Neutrophil (primary cell): Measurements from ENCODE around the gene TMEM151A.
"Not testable (repeated sequence)": the region's sequence is repeated elsewhere in the genome, so short reads cannot be mapped to it uniquely, and the experiment has no call there.

ENCODE experiments used
- H3K27ac ChIP-seq: fragments of 200-600 bp; sonication (generic); 2 replicates; pipeline ENCODE4 v1.5.1; 2016; ENCODE audit warnings: mild to moderate bottlenecking, moderate library complexity
- H3K27me3 ChIP-seq: fragments of 200-600 bp; sonication (generic); 2 replicates; pipeline ENCODE4 v1.6.0; 2016; ENCODE audit warnings: mild to moderate bottlenecking
- H3K36me3 ChIP-seq: fragments of 200-600 bp; sonication (generic); 2 replicates; pipeline ENCODE4 v1.5.1; 2017
- H3K4me1 ChIP-seq, 2 experiments: fragments of 200-600 bp in 1 of 2; sonication (generic) in 1 of 2; 1 replicate in 1 of 2; 2 replicates in 1 of 2; pipeline versions ENCODE4 v1.5.1 to v1.6.1; 2013 to 2016; ENCODE audit warnings: low read depth in 1 of 2, low read length in 1 of 2, mild to moderate bottlenecking in 1 of 2, moderate library complexity in 1 of 2; ENCODE audit not compliant: control insufficient read depth in 1 of 2, insufficient read depth in 1 of 2
- H3K4me3 ChIP-seq, 2 experiments: fragments of 200-600 bp in 1 of 2; sonication (generic) in 1 of 2; 1 replicate in 1 of 2; 2 replicates in 1 of 2; pipeline ENCODE4 v1.5.1; 2013 to 2016; ENCODE audit warnings: low read depth in 1 of 2, low read length in 1 of 2, mild to moderate bottlenecking in 1 of 2, moderate library complexity in 1 of 2
- H3K9me3 ChIP-seq: fragments of 200-600 bp; sonication (generic); 2 replicates; pipeline ENCODE4 v1.5.1; 2016
- TF ChIP-seq, protein P1 (sequence below): fragments of 200-600 bp; sonication (generic); IDR thresholded peaks from 2 replicates; pipeline ENCODE4 v1.5.1; 2016; ENCODE audit warnings: antibody characterized with exemption

The TMEM151A gene

DNA sequence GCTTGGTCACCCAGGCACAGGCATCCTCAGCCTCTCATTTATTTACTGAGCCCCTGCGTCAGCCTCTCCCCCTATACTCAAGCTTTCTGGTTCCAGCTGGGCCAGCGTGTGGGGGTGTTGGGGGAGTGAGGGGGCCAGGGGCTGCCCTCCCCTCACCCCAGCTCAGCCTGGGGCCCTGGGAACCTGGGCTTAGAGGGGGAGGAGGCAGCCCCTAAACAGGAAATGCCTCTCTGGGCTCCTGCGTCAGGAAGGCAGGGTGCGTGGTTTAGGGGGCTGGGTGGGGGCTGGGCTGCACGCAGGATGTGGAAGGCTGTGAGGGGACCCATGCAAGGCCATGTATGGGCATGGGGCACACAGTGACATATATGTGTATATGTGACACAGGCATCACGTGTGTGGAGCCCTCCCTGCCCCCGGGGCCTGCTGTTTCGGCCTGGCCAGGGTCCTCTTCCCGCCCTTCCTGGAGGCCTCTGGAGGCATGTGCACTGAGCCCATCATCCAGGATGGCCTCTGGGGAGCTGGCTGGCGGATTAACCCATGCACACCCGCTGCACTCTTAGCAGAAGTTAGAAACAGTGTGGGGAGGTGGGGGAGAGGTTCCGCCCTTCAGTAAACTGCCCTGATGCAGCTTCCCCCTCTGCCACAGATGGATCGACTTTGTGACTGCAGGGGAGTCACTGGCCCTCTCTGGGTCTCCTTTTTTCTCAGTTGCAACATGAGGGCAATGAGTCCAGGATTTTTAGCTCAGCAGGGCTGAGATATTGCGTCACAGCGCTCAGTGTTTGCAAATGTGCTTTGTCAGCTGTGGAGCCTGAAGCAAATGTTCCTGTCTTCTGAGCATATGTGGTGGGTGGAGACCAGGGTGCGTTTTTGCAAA lies 26.3 kb downstream of the TMEM151A start:
- peaks cover 52% of the 10 kb centered on the region for H3K27me3 ChIP-seq
- H3K27ac ChIP-seq = no peak overlapping the region

DNA sequence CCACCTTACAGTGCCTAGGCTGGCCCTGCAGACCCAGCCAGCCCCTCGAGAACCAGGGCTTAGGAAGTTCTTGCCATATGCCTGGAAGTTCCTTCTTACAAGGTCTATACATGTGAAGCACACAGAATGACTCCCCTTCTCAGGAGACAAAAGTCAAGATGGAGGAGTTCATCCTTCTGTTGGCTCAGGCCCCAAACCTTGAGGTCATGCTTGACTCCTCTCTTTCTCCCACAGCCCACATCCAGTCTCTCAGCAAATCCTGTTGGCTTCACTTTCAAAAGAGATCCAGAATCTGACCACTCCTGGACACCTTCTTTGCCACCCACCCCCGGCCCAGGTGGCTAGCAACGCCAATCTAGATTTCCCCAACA lies 26.9 kb downstream of the TMEM151A start:
- Histone ChIP-seq H3K27ac (no peak overlapping the region), H3K36me3 (no peaks in the 10 kb centered on the region), H3K9me3 (no peaks in the 10 kb centered on the region), H3K27me3 (peaks cover 46% of the 10 kb centered on the region), H3K4me3 (no peak overlapping the region), H3K4me1 (peaks cover 13 to 15% of the 10 kb centered on the region in 2 experiments)
- TF ChIP-seq, protein P1, sequence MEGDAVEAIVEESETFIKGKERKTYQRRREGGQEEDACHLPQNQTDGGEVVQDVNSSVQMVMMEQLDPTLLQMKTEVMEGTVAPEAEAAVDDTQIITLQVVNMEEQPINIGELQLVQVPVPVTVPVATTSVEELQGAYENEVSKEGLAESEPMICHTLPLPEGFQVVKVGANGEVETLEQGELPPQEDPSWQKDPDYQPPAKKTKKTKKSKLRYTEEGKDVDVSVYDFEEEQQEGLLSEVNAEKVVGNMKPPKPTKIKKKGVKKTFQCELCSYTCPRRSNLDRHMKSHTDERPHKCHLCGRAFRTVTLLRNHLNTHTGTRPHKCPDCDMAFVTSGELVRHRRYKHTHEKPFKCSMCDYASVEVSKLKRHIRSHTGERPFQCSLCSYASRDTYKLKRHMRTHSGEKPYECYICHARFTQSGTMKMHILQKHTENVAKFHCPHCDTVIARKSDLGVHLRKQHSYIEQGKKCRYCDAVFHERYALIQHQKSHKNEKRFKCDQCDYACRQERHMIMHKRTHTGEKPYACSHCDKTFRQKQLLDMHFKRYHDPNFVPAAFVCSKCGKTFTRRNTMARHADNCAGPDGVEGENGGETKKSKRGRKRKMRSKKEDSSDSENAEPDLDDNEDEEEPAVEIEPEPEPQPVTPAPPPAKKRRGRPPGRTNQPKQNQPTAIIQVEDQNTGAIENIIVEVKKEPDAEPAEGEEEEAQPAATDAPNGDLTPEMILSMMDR = no peak

More for the DNA sequence above, 26.3 kb downstream of the TMEM151A start:
- Histone ChIP-seq H3K36me3 (no peaks in the 10 kb centered on the region), H3K4me1 (peaks cover 18 to 19% of the 10 kb centered on the region in 2 experiments), H3K4me3 (no peak overlapping the region), H3K9me3 (no peaks in the 10 kb centered on the region)
- TF ChIP-seq, protein P1 = no peak

DNA sequence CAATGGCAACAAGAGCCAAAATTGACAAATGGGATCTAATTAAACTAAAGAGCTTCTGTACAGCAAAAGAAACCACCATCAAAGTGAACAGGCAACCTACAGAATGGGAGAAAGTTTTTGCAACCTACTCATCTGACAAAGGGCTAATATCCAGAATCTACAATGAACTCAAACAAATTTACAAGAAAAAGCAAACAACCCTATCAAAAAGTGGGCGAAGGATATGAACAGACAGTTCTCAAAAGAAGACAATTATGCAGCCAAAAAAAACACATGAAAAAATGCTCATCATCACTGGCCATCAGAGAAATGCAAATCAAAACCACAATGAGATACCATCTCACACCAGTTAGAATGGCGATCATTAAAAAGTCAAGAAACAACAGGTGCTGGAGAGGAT lies 28.6 kb downstream of the TMEM151A start:
- not testable (repeated sequence) for H3K36me3 ChIP-seq, H3K9me3 ChIP-seq, H3K27ac ChIP-seq, H3K4me3 ChIP-seq
- peaks cover 28% of the 10 kb centered on the region for H3K27me3 ChIP-seq
- H3K4me1 ChIP-seq = peaks cover 13 to 15% of the 10 kb centered on the region in 2 experiments

DNA sequence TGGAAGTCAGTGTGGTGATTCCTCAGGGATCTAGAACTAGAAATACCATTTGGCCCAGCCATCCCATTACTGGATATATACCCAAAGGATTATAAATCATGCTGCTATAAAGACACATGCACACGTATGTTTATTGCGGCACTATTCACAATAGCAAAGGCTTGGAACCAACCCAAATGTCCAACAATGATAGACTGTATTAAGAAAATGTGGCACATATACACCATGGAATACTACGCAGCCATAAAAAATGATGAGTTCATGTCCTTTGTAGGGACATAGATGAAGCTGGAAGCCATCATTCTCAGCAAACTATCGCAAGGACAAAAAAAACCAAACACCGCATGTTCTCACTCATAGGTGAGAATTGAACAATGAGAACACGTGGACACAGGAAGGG lies 29.1 kb downstream of the TMEM151A start:
- H3K27ac ChIP-seq = not testable (repeated sequence)
- H3K4me1 ChIP-seq = peaks cover 13 to 15% of the 10 kb centered on the region in 2 experiments

DNA sequence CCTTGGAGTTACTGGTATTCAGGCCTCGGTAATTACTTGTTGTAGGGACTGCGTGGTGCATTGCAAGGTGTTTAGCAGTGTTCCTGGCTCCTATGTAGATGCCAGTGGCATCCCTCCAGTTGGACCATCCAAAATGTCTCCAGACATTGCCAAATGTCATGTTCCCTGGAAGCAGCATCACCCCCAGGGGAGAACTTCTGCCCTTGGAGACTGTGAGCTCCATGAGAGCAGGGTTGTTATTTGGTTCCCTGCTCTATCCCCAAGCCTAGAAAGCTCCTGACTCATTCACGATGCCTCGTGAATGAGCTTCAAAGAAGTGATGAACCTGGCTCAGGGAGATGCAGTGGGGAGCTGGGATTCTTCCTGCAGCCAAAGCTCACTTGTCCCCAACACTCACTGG lies 29.9 kb downstream of the TMEM151A start:
- peaks cover 13 to 15% of the 10 kb centered on the region in 2 experiments for H3K4me1 ChIP-seq
- no peaks in the 10 kb centered on the region for H3K36me3 ChIP-seq
- H3K27ac ChIP-seq = no peak overlapping the region
- H3K9me3 ChIP-seq = no peaks in the 10 kb centered on the region
- no peak overlapping the region for H3K4me3 ChIP-seq
- peaks cover 15% of the 10 kb centered on the region for H3K27me3 ChIP-seq
- TF ChIP-seq, protein P1 = no peak

More for the DNA sequence above, 29.1 kb downstream of the TMEM151A start:
- H3K36me3 ChIP-seq, H3K4me3 ChIP-seq, H3K9me3 ChIP-seq: not testable (repeated sequence)
- H3K27me3 ChIP-seq = peaks cover 24% of the 10 kb centered on the region

DNA sequence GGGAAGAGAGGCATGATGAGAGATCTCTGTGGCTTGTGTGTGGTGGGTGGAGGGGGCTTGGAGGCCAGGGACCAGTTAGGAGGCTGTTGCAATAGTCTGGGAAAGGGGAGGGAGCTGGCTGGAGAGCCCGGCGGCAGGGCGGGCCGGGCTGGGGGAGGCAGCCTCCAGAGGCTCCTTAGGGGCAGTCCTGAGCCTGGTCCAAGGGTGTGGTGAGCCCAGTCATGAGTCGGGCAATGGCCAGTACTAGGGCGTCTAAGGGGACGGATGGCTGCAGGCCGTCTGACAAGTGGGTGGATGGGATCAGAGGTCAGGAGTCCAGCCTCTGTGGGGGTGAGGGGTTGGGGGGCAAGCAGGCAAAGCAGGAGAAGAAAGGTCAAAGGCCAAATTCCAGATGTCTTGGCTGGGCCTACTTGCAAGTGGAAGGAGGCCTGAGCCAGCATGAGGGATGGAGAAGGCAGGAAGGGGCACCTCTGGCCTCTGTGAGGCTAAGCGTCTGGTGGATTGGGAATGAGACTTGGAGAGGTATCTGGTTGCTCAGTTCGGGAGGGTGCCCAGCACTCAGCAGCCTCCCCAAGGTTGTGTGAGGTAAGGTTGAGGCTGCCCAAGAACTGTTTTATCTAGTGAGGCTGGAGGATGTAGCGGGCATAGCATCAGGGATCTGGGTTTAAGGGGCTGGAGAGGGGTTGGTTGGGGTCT lies 31.2 kb downstream of the TMEM151A start:
- Histone ChIP-seq H3K9me3 (no peaks in the 10 kb centered on the region), H3K27me3 (peaks cover 3% of the 10 kb centered on the region), H3K4me1 (peaks cover 8% of the 10 kb centered on the region in 2 experiments), H3K4me3 (no peak overlapping the region), H3K36me3 (no peaks in the 10 kb centered on the region), H3K27ac (no peak overlapping the region)
- TF ChIP-seq, protein P1 = no peak
